Prostate gland (tissue), 2 donors: ENCODE measurements around the gene FUT8. TPM values are rescaled to one million over a fixed set of nuclear protein-coding genes. Genes with fewer than 3 reads are reported as not detected.

Source experiments
- DNase-seq: peaks from one replicate; pipeline ENCODE4 v3.0.0-alpha.2; 2019; ENCODE audit warnings: low spot score
- H3K27ac ChIP-seq, 2 donors: fragments of 200-600 bp; sonication (generic); 2 replicates each; pipeline ENCODE4 v1.5.1; 2017 to 2019
- H3K27me3 ChIP-seq: fragments of 200-600 bp; sonication (generic); replicated peaks from 2 replicates; pipeline ENCODE4 v1.5.1; 2019; ENCODE audit not compliant: insufficient read depth
- H3K36me3 ChIP-seq, 2 donors: fragments of 200-600 bp; sonication (generic); 1 replicate in 1 of 2; 2 replicates in 1 of 2; pipeline versions ENCODE4 v1.5.1 to v1.8.1; 2017 to 2019
- H3K4me1 ChIP-seq: fragments of 200-600 bp; sonication (generic); replicated peaks from 2 replicates; pipeline ENCODE4 v1.5.1; 2019
- H3K4me3 ChIP-seq, 2 donors: fragments of 200-600 bp; sonication (generic); 2 replicates each; pipeline ENCODE4 v1.5.1; 2017 to 2019
- H3K9me3 ChIP-seq: fragments of 200-600 bp; sonication (generic); 2 replicates; pipeline ENCODE4 v1.5.1; 2017
- POLR2A ChIP-seq: fragments of 450-650 bp; IDR thresholded peaks from one replicate; pipeline ENCODE4 v1.6.1; 2016; ENCODE audit warnings: antibody characterized with exemption, mild to moderate bottlenecking
- POLR2AphosphoS5 ChIP-seq: sonication (generic); formaldehyde crosslinking; IDR thresholded peaks from one replicate; pipeline ENCODE4 v1.6.1; 2017; ENCODE audit warnings: antibody characterized with exemption
- WGBS: methylation state at CpG from one replicate; pipeline ENCODE4 v1.1.5; 2018; 5-methylcytosine and 5-hydroxymethylcytosine counted together
- intact Hi-C: fragments of 100-400 bp; cut with DNase I; formaldehyde crosslinking; loops from one replicate; pipeline ENCODE4 v1.14.2; 2022
- total RNA-seq, 2 donors: library from RNA; depleted of rRNA; stranded (reverse); fragments of >200 nt; gene quantifications; one replicate each; pipeline ENCODE4 v1.1.0, GENCODE V29; 2016
- TF ChIP-seq, protein P1 (sequence below), 4 experiments: fragments of 200-600 bp in 2 of 4; fragments of 450-650 bp in 2 of 4; sonication (generic) in 2 of 4; IDR thresholded peaks; 1 replicate in 3 of 4; 2 replicates in 1 of 4; pipeline ENCODE4 v1.5.1; 2016 to 2019; ENCODE audit warnings: antibody characterized with exemption in 4 of 4, mild to moderate bottlenecking in 2 of 4, moderate library complexity in 2 of 4

FUT8 gene
- total RNA-seq, 2 donors from 2014 or later, result 12.4 to 27.9 TPM

DNA sequence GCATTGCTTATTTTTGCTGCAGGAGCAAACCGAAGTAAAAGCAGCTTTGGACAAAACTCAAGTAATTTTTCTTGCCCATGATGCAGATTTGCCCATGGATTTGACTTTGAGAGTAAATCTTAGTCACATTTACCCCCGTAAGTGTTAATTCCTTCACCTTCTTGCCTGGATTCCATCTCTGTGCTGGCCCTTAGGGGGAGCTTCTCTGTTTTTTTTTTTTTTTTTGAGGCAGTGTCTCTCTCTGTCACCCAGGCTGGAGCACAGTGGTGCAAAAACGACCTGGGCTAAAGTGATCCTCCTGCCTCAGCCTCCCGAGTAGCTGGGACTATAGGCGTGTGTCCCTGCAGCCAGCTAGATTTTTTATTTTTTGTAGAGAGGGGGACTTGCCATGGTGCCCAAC lies 210.2 kb downstream of the FUT8 start:
- WGBS, result 93% methylated on average over 5 of the region's 5 CpGs
- H3K4me1 ChIP-seq, result no peaks in the 10 kb centered on the region
- DNase-seq, result no peak
- intact Hi-C loops, result no loop called here
- H3K4me3 ChIP-seq, result no peak overlapping the region
- TF ChIP-seq POLR2A (no peak), POLR2AphosphoS5 (no peak)
- TF ChIP-seq, protein P1, sequence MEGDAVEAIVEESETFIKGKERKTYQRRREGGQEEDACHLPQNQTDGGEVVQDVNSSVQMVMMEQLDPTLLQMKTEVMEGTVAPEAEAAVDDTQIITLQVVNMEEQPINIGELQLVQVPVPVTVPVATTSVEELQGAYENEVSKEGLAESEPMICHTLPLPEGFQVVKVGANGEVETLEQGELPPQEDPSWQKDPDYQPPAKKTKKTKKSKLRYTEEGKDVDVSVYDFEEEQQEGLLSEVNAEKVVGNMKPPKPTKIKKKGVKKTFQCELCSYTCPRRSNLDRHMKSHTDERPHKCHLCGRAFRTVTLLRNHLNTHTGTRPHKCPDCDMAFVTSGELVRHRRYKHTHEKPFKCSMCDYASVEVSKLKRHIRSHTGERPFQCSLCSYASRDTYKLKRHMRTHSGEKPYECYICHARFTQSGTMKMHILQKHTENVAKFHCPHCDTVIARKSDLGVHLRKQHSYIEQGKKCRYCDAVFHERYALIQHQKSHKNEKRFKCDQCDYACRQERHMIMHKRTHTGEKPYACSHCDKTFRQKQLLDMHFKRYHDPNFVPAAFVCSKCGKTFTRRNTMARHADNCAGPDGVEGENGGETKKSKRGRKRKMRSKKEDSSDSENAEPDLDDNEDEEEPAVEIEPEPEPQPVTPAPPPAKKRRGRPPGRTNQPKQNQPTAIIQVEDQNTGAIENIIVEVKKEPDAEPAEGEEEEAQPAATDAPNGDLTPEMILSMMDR (IDR thresholded peaks at IDR 0.05), result no peak
- no peaks in the 10 kb centered on the region for H3K9me3 ChIP-seq
- no peaks in the 10 kb centered on the region for H3K27me3 ChIP-seq
- H3K27ac ChIP-seq, result no peak overlapping the region
- no peaks in the 10 kb centered on the region for H3K36me3 ChIP-seq

DNA sequence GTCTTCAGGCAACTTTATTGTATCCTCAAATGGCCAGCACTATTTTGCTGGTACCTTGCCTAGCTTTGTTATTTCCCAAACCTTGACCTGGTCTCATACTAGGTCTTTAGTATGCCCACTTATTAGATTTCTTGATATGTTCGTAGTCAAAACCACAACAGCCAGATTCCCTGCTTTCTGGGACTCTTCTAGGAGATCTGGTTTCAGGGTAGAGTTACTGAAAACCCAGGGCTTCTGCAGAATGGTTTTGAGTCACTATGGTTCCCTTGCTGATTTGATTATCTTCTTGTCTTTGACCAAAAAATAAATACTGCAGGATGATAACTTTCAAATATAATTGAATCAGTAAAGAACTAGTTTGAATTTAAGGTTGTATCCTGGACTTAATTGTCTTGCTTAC lies 211.2 kb downstream of the FUT8 start:
- no peak overlapping the region for H3K27ac ChIP-seq
- no peaks in the 10 kb centered on the region for H3K36me3 ChIP-seq
- TF ChIP-seq, protein P1 (IDR thresholded peaks at IDR 0.05), result no peak
- no peak for TF ChIP-seq POLR2AphosphoS5
- WGBS, result 88% methylated on average over 1 of the region's 1 CpG
- intact Hi-C loops, result no loop called here
- no peaks in the 10 kb centered on the region for H3K27me3 ChIP-seq
- H3K9me3 ChIP-seq, result no peaks in the 10 kb centered on the region
- no peaks in the 10 kb centered on the region for H3K4me1 ChIP-seq
- no peak for DNase-seq
- H3K4me3 ChIP-seq, result no peak overlapping the region

DNA sequence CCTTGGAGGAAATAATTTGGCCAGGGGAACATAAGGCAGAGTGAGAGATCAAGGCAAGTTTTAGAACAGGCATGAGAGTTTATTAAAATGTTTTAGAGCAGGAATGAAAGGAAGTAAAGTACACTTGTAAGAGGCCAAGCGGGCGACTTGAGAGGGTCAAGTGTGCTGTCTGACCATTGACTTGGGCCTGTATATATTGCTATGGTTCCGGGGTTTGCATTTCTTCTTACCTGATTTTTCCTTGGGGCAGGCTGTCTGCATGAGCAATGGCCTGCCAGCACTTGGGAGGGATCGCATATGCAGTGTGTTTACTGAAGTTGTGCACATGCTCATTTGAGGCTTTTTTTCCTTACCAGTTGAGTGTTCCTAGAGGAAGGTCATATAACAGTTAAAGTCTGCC lies 214.8 kb downstream of the FUT8 start:
- no peak overlapping the region for H3K4me3 ChIP-seq
- no peaks in the 10 kb centered on the region for H3K4me1 ChIP-seq
- no peak overlapping the region for H3K27ac ChIP-seq
- DNase-seq, result no peak
- no peak for TF ChIP-seq POLR2A
- TF ChIP-seq, protein P1 (IDR thresholded peaks at IDR 0.05), result no peak
- TF ChIP-seq POLR2AphosphoS5, result no peak
- intact Hi-C loops, result no loop called here
- no peaks in the 10 kb centered on the region for H3K36me3 ChIP-seq
- no peaks in the 10 kb centered on the region for H3K9me3 ChIP-seq
- no peaks in the 10 kb centered on the region for H3K27me3 ChIP-seq
- WGBS, result 93% methylated on average over 4 of the region's 4 CpGs

DNA sequence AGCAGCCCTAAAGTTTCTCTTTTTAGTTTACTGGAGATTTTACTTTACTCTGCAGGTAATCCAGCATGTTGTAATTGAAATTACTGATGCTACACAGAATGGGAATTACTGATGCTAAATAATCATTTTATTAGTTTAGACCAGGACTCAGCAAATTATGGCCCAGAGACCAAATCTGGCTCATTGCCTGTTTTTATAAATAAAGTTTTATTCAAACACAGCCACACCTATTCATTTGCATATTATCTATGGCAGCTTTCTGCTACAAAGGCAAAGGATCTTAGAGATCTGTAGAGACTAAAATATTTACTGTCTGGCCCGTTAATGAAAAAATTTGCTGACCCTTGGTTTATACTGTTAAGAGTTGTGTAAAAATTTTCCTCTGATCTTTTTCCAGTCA lies 216.1 kb downstream of the FUT8 start:
- no peaks in the 10 kb centered on the region for H3K36me3 ChIP-seq

DNA sequence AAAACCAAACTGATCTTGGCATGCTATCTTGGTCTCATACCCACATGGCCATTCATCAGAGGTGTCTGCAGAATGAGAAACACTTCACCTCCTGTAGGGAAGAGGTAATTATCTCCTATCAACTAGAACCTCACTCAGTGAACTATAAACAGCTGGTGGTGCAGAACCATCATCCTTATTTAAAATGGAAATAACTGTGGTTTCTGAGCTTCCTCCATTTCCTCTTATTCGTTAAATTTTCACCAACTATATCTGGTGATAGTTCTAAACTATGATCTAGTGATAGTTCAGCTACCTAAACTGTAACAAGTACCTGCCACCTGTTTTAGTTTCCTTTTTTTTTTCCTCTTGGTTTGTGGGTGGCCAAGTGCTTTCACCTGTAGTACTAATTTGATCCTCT lies 218.5 kb downstream of the FUT8 start:
- 74% methylated on average over 1 of the region's 1 CpG for WGBS
- intact Hi-C loops, result no loop called here
- no peaks in the 10 kb centered on the region for H3K36me3 ChIP-seq

More for the DNA sequence above, 216.1 kb downstream of the FUT8 start:
- Histone ChIP-seq H3K27me3 (no peaks in the 10 kb centered on the region), H3K4me1 (no peaks in the 10 kb centered on the region), H3K9me3 (no peaks in the 10 kb centered on the region), H3K27ac (no peak overlapping the region), H3K4me3 (no peak overlapping the region)
- DNase-seq, result no peak
- no peak for TF ChIP-seq POLR2AphosphoS5
- TF ChIP-seq, protein P1 (IDR thresholded peaks at IDR 0.05), result no peak
- TF ChIP-seq POLR2A, result no peak
- WGBS, result 79% methylated on average over 1 of the region's 1 CpG
- intact Hi-C loops, result no loop called here

More for the DNA sequence above, 218.5 kb downstream of the FUT8 start:
- DNase-seq, result no peak
- no peaks in the 10 kb centered on the region for H3K9me3 ChIP-seq
- H3K27me3 ChIP-seq, result no peaks in the 10 kb centered on the region
- H3K4me1 ChIP-seq, result no peaks in the 10 kb centered on the region
- H3K27ac ChIP-seq, result no peak overlapping the region
- H3K4me3 ChIP-seq, result no peak overlapping the region
- no peak for TF ChIP-seq POLR2A
- TF ChIP-seq, protein P1 (IDR thresholded peaks at IDR 0.05), result no peak
- no peak for TF ChIP-seq POLR2AphosphoS5
